GM10266 (cell line): ENCODE measurements around the gene SFRP2.
A peak's percentile ranks its signal among the peaks of the same experiment; 100 is the strongest.

ENCODE experiments used
- DNase-seq: peaks from one replicate; pipeline ENCODE4 v3.0.0; 2012; ENCODE audit errors: extremely low spot score
- CTCF ChIP-seq: IDR thresholded peaks from 2 replicates; pipeline ENCODE4 v1.5.1; 2012; ENCODE audit warnings: mild to moderate bottlenecking, low read depth; ENCODE audit not compliant: control insufficient read depth, insufficient read depth; ENCODE audit errors: missing control alignments

The SFRP2 gene

GRCh38 chr4:153788413-153789276 lies at the start of gene SFRP2:
SFRP2 (minus strand) TSS chr4:153789083; CDS start chr4:153788835, 248 bp downstream.
- DNase-seq: peak; percentile 20
- no peak for TF ChIP-seq CTCF

GRCh38 chr4:153838564-153838963 lies 49.7 kb upstream of the SFRP2 start:
- no peak for DNase-seq
- no peak for TF ChIP-seq CTCF

GRCh38 chr4:153834901-153835300 lies 46.0 kb upstream of the SFRP2 start:
- DNase-seq: no peak
- no peak for TF ChIP-seq CTCF

GRCh38 chr4:153832720-153833287 lies 43.9 kb upstream of the SFRP2 start:
- no peak for DNase-seq
- no peak for TF ChIP-seq CTCF

- no peak for DNase-seq
- TF ChIP-seq CTCF: no peak
Measured at GRCh38 chr4:153832054-153832453, 43.2 kb upstream of the SFRP2 start.

DNA sequence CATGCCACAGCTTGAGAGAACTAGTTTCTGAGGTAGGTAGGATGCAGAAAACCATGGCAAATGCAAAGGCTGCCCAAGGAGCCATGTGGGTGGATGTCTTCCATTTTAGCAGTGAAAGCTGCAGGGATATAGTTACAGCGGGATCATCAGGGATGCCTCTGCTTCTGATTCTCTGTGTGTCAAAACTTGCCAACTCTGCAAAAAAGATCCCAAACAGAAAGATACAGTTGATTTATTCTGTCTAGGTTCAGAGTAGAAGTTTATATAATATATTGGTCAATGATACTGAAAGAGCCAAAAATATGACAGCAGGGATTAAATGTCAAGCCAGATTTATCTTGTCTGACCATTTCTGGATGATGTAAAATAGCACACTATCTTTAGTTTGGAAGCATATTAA lies 42.4 kb upstream of the SFRP2 start:
- TF ChIP-seq CTCF: no peak
- DNase-seq: no peak

DNA sequence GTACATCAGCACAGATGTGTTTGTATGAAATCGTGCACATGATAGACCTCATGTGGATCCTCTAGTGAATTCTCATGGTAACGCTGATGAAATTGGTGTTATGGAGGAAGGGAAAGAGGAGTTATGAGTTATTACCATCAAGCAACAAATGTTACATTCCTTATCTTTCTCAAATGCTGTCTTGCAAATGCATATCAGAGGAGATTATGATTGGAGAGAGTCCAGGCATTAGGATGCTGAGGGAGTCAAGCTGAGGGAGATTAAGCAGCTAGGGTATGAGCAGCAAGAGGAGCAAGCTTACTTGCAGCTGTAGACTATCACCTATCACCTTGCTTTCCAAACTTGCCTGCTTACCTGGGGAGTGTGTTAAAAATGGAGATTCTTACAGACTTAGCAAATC lies 36.8 kb upstream of the SFRP2 start:
- no peak for TF ChIP-seq CTCF
- no peak for DNase-seq
